Neutrophil (primary cell): Measurements from ENCODE around the gene B3GNT2.
A peak's percentile ranks its signal among the peaks of the same experiment; 100 is the strongest.

Experiments
- H3K27ac ChIP-seq: fragments of 200-600 bp; sonication (generic); 2 replicates; pipeline ENCODE4 v1.5.1; 2016; ENCODE audit warnings: mild to moderate bottlenecking, moderate library complexity
- H3K27me3 ChIP-seq: fragments of 200-600 bp; sonication (generic); 2 replicates; pipeline ENCODE4 v1.6.0; 2016; ENCODE audit warnings: mild to moderate bottlenecking
- H3K36me3 ChIP-seq: fragments of 200-600 bp; sonication (generic); 2 replicates; pipeline ENCODE4 v1.5.1; 2017
- H3K4me1 ChIP-seq, 2 experiments: fragments of 200-600 bp in 1 of 2; sonication (generic) in 1 of 2; 1 replicate in 1 of 2; 2 replicates in 1 of 2; pipeline versions ENCODE4 v1.5.1 to v1.6.1; 2013 to 2016; ENCODE audit warnings: low read depth in 1 of 2, low read length in 1 of 2, mild to moderate bottlenecking in 1 of 2, moderate library complexity in 1 of 2; ENCODE audit not compliant: control insufficient read depth in 1 of 2, insufficient read depth in 1 of 2
- H3K4me3 ChIP-seq, 2 experiments: fragments of 200-600 bp in 1 of 2; sonication (generic) in 1 of 2; 1 replicate in 1 of 2; 2 replicates in 1 of 2; pipeline ENCODE4 v1.5.1; 2013 to 2016; ENCODE audit warnings: low read depth in 1 of 2, low read length in 1 of 2, mild to moderate bottlenecking in 1 of 2, moderate library complexity in 1 of 2
- H3K9me3 ChIP-seq: fragments of 200-600 bp; sonication (generic); 2 replicates; pipeline ENCODE4 v1.5.1; 2016
- TF ChIP-seq, protein P1 (sequence below): fragments of 200-600 bp; sonication (generic); IDR thresholded peaks from 2 replicates; pipeline ENCODE4 v1.5.1; 2016; ENCODE audit warnings: antibody characterized with exemption

Gene B3GNT2

DNA sequence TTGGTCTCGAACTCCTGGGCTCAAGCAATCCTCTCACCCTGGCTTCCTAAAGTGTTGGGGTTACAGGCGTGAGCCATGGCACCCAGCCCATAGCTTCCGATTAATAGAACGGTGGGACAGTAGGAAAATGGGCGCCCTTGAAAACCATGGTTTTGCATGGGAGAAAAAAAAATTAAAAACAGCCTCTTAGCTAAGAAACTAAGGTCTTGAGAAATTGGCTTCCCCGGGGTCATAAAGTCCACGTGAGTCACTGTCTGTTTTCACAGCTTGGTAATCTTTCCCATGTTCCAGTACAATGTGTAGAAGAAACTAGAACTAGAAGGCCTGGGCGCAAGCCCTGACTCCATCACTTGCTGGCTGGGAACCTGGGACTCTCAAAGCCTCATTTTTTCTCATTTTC is 20.7 kb downstream of the B3GNT2 start:
- no peaks in the 10 kb centered on the region for H3K36me3 ChIP-seq
- H3K4me1 ChIP-seq = peaks cover 74 to 85% of the 10 kb centered on the region in 2 experiments
- no peaks in the 10 kb centered on the region for H3K9me3 ChIP-seq
- H3K27ac ChIP-seq = peak overlapping the region; percentile 79
- H3K4me3 ChIP-seq = no peak overlapping the region
- no peaks in the 10 kb centered on the region for H3K27me3 ChIP-seq
- TF ChIP-seq, protein P1, sequence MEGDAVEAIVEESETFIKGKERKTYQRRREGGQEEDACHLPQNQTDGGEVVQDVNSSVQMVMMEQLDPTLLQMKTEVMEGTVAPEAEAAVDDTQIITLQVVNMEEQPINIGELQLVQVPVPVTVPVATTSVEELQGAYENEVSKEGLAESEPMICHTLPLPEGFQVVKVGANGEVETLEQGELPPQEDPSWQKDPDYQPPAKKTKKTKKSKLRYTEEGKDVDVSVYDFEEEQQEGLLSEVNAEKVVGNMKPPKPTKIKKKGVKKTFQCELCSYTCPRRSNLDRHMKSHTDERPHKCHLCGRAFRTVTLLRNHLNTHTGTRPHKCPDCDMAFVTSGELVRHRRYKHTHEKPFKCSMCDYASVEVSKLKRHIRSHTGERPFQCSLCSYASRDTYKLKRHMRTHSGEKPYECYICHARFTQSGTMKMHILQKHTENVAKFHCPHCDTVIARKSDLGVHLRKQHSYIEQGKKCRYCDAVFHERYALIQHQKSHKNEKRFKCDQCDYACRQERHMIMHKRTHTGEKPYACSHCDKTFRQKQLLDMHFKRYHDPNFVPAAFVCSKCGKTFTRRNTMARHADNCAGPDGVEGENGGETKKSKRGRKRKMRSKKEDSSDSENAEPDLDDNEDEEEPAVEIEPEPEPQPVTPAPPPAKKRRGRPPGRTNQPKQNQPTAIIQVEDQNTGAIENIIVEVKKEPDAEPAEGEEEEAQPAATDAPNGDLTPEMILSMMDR = no peak

DNA sequence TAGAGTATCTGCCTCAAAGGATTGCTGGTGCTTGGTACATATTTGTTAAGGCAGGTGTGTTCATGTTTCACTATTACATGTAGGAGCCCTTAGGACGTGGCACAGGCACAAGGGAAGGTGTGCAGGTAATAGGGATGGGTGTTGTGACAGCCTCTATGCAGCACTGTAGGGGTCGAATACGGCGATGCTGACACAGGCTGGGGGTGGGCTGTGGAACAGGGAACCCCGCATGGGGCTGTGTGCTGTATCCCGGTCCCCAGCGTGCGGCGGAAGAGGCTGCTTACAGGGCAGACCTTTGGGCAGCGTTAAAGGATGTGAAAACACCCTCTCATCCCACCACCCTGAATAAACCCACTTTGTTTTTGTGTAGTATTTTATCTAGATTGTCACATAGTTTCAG is 21.5 kb downstream of the B3GNT2 start:
- Histone ChIP-seq H3K27ac (peak overlapping the region; percentile 79), H3K4me1 (peaks cover 79 to 93% of the 10 kb centered on the region in 2 experiments), H3K4me3 (peak overlapping the region in 1 of 2 experiments; percentile 13), H3K36me3 (peaks cover 3% of the 10 kb centered on the region), H3K9me3 (no peaks in the 10 kb centered on the region), H3K27me3 (no peaks in the 10 kb centered on the region)
- TF ChIP-seq, protein P1 = no peak

DNA sequence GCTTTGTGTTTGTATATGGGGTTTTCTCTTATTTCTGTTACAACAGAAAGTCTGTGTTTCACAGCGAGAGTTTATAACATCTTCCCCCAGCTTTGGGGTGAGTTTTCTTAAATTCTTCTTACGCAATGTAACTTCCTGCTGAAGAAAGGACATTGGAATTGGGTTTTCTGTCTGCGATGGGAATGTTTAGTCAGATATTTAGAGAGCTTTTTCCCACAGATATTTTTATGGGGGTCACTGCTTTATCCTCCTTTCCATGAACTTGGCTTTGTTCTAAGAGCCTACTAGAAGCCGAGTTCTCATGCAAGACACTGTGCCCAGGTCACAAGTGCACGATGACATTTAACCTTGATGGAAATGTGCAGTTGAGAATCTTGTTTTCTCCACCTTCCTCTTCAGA is 22.1 kb downstream of the B3GNT2 start:
- TF ChIP-seq, protein P1 = no peak
- Histone ChIP-seq H3K27ac (peak overlapping the region; percentile 79), H3K36me3 (peaks cover 8% of the 10 kb centered on the region), H3K4me3 (no peak overlapping the region), H3K4me1 (peaks cover 84 to 99% of the 10 kb centered on the region in 2 experiments), H3K9me3 (no peaks in the 10 kb centered on the region), H3K27me3 (no peaks in the 10 kb centered on the region)

DNA sequence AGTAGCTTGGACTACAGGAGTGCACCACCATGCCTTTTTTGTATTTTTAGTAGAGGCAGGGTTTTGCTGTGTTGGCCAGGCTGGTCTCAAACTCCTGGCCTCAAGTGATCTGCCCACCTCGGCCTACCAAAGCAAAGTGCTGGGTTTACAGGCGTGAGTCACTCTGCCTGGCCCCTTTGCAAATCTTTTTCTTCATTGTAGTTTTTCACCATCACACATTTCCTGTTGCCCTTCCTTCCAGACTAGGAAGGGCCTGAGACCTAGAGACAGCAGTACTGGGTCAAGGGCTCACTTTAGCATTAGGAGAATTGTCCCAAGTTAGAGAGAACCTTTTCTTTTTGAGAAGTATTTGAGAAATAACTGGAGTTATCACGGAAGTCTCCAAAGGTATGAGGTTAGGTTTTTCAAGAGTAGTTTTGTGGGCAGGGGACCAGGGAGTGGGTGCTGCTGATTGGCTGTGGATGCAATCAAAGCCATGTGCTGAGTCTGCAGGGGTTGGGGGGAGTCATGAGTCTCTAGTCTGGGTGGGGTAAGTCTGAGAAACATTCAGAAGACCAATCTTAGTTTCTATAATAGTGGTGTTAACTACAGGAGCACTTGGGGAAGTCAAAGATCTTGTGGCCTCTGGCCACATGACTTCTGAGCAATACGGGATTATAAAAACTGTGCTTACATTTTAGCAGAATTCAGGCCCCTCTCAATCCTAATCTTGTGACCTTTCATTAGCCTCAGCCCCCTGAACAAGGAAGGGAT is 23.7 kb downstream of the B3GNT2 start:
- peaks cover 69 to 85% of the 10 kb centered on the region in 2 experiments for H3K4me1 ChIP-seq
- TF ChIP-seq, protein P1 = no peak
- H3K27ac ChIP-seq = peak overlapping the region; percentile 79
- H3K36me3 ChIP-seq = peaks cover 19% of the 10 kb centered on the region
- H3K9me3 ChIP-seq = no peaks in the 10 kb centered on the region
- peak overlapping the region in 1 of 2 experiments; percentile 8 for H3K4me3 ChIP-seq
- no peaks in the 10 kb centered on the region for H3K27me3 ChIP-seq

DNA sequence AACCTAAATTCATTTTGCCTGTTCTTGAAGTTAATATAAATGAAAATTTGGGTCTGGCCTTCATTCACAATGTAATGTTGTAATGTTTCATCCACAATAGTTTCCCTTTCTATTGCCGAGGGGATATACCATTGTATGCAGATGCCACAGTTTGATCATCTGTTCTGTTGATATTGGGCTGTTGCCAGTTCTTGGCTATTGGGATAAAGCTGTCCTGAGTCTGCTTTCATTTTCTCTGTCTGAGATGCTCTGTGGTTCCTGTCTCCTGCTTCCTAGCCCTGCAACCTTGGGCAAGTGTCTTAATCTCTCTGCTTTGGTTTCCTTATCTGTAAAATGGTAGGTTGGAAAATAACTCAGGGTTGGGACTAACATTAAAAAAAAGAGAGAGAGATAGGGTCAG is 25.2 kb downstream of the B3GNT2 start:
- no peaks in the 10 kb centered on the region for H3K27me3 ChIP-seq
- peaks cover 31% of the 10 kb centered on the region for H3K36me3 ChIP-seq
- TF ChIP-seq, protein P1 = no peak
- peaks cover 61 to 70% of the 10 kb centered on the region in 2 experiments for H3K4me1 ChIP-seq
- H3K27ac ChIP-seq = peak overlapping the region; percentile 45
- no peaks in the 10 kb centered on the region for H3K9me3 ChIP-seq
- no peak overlapping the region for H3K4me3 ChIP-seq
